ENCODE measurements around the gene DRC1.

Gene DRC1

GRCh38 chr2:26364669-26365068 lies 37.1 kb upstream of the DRC1 start:
- TF ChIP-seq SIN3A (IDR thresholded peaks at IDR 0.05; ENCODE audit: borderline replicate concordance, insufficient read depth, low read length): no peak
- TF ChIP-seq TAF1 (IDR thresholded peaks at IDR 0.05; ENCODE audit: borderline replicate concordance, insufficient read depth, low read length): no peak
- TF ChIP-seq FOXP2 (optimal IDR thresholded peaks at IDR 0.05; ENCODE audit: borderline replicate concordance, extremely low read depth, extremely low read length, insufficient read depth): no peak
- TF ChIP-seq REST (IDR thresholded peaks at IDR 0.05; ENCODE audit: insufficient read depth in 1 of 2, low read depth in 2 of 2, low read length in 2 of 2): no peak
- TF ChIP-seq POLR2AphosphoS5 (IDR thresholded peaks at IDR 0.05; ENCODE audit: low read depth, low read length): no peak

DNA sequence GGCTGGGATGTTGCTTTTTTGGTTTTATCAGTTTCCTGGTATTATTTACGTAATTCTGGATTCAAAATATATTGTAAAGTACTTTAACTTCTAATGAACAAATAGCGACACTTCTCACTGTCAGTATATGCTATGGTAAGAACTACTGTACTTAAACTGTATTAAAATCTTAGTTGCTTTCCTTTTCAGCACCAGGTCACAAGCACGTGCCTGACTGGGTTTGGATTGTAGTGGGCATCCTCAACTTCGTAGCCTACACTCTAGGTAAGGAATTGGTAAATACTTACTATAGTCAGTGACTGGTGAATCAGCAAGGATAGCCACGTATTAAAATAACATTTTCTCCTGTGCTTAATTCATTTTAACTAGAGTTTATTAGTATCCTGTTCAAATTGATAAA lies 34.8 kb upstream of the DRC1 start:
- no peak for TF ChIP-seq TAF1 (IDR thresholded peaks at IDR 0.05; ENCODE audit: borderline replicate concordance, insufficient read depth, low read length)
- no peak for TF ChIP-seq FOXP2 (optimal IDR thresholded peaks at IDR 0.05; ENCODE audit: borderline replicate concordance, extremely low read depth, extremely low read length, insufficient read depth)
- TF ChIP-seq SIN3A (IDR thresholded peaks at IDR 0.05; ENCODE audit: borderline replicate concordance, insufficient read depth, low read length): no peak
- no peak for TF ChIP-seq REST (IDR thresholded peaks at IDR 0.05; ENCODE audit: insufficient read depth in 1 of 2, low read depth in 2 of 2, low read length in 2 of 2)
- no peak for TF ChIP-seq POLR2AphosphoS5 (IDR thresholded peaks at IDR 0.05; ENCODE audit: low read depth, low read length)

GRCh38 chr2:26376799-26377198 lies 24.9 kb upstream of the DRC1 start:
- TF ChIP-seq FOXP2 (optimal IDR thresholded peaks at IDR 0.05; ENCODE audit: borderline replicate concordance, extremely low read depth, extremely low read length, insufficient read depth) (no peak), POLR2AphosphoS5 (IDR thresholded peaks at IDR 0.05; ENCODE audit: low read depth, low read length) (no peak), REST (IDR thresholded peaks at IDR 0.05; ENCODE audit: insufficient read depth in 1 of 2, low read depth in 2 of 2, low read length in 2 of 2) (no peak), SIN3A (IDR thresholded peaks at IDR 0.05; ENCODE audit: borderline replicate concordance, insufficient read depth, low read length) (no peak), TAF1 (IDR thresholded peaks at IDR 0.05; ENCODE audit: borderline replicate concordance, insufficient read depth, low read length) (no peak)

DNA sequence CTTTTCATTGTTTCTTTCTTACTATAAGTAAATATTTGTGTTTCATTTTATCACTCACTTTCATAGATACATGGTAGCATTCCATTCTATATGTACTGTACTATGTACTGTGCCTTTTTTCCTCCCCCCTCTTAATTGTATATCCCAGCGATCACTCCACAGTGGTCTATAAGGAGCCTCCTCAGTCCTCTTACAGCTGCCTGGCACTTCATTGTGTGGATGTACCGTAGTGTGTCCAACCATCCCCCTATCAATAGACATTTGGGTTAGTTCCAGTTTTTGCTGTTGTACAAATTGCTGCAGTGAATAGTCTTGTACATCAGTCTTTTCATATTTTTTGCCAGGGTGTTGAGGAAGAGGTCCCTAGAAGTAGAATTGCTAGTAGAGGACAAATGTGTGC lies 21.4 kb upstream of the DRC1 start:
- TF ChIP-seq SIN3A (IDR thresholded peaks at IDR 0.05; ENCODE audit: borderline replicate concordance, insufficient read depth, low read length) (no peak), FOXP2 (optimal IDR thresholded peaks at IDR 0.05; ENCODE audit: borderline replicate concordance, extremely low read depth, extremely low read length, insufficient read depth) (no peak), TAF1 (IDR thresholded peaks at IDR 0.05; ENCODE audit: borderline replicate concordance, insufficient read depth, low read length) (no peak), REST (IDR thresholded peaks at IDR 0.05; ENCODE audit: insufficient read depth in 1 of 2, low read depth in 2 of 2, low read length in 2 of 2) (no peak), POLR2AphosphoS5 (IDR thresholded peaks at IDR 0.05; ENCODE audit: low read depth, low read length) (no peak)

- TF ChIP-seq REST (IDR thresholded peaks at IDR 0.05; ENCODE audit: insufficient read depth in 1 of 2, low read depth in 2 of 2, low read length in 2 of 2) (no peak), FOXP2 (optimal IDR thresholded peaks at IDR 0.05; ENCODE audit: borderline replicate concordance, extremely low read depth, extremely low read length, insufficient read depth) (no peak), SIN3A (IDR thresholded peaks at IDR 0.05; ENCODE audit: borderline replicate concordance, insufficient read depth, low read length) (no peak), TAF1 (IDR thresholded peaks at IDR 0.05; ENCODE audit: borderline replicate concordance, insufficient read depth, low read length) (no peak), POLR2AphosphoS5 (IDR thresholded peaks at IDR 0.05; ENCODE audit: low read depth, low read length) (no peak)
Measured at GRCh38 chr2:26382564-26382963, 19.2 kb upstream of the DRC1 start.
